Activated CD4-positive, alpha-beta T cell treated with anti-CD3 and anti-CD28 coated beads, Interleukin-2, amount 50 U/mL, for 48 hours (primary cell): ENCODE results near the gene LENEP.

Experiments
- DNase-seq, 2 experiments: peaks; one replicate each; pipeline ENCODE4 v3.0.0-alpha.2; 2020

Gene LENEP

DNA sequence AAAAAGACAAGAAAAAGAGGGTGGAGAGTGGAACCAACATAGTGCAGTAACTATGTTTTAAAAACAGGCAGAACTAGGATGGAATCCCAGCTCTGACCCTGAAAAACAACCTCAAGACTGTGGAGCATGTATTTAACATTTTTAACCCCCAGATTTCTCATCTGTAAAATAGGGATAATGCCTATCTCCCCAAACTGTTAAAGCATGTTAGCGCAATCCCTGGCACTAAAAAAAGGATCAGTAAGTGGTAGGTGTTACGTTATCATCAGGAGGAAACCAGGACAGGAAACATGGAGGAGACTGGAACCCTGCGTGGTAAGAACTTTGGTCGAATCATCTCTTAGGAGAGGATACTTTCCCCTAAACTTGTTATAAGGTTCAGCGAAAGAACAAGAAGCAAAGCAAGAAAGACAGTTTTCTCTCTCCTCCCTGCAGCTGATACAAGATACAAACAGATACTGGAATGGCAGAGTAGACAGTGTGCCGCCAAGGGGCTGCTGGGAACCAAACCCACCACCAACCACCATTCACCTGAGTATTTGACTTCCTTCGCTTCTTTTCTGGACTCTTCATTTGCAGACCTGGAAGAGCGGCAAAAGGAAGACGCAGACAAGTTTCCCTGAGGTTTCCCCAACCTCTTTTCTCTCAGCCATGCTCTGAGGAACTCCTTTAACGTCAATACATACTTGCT, 32.8 kb upstream of the LENEP start:
- no peak for DNase-seq

DNA sequence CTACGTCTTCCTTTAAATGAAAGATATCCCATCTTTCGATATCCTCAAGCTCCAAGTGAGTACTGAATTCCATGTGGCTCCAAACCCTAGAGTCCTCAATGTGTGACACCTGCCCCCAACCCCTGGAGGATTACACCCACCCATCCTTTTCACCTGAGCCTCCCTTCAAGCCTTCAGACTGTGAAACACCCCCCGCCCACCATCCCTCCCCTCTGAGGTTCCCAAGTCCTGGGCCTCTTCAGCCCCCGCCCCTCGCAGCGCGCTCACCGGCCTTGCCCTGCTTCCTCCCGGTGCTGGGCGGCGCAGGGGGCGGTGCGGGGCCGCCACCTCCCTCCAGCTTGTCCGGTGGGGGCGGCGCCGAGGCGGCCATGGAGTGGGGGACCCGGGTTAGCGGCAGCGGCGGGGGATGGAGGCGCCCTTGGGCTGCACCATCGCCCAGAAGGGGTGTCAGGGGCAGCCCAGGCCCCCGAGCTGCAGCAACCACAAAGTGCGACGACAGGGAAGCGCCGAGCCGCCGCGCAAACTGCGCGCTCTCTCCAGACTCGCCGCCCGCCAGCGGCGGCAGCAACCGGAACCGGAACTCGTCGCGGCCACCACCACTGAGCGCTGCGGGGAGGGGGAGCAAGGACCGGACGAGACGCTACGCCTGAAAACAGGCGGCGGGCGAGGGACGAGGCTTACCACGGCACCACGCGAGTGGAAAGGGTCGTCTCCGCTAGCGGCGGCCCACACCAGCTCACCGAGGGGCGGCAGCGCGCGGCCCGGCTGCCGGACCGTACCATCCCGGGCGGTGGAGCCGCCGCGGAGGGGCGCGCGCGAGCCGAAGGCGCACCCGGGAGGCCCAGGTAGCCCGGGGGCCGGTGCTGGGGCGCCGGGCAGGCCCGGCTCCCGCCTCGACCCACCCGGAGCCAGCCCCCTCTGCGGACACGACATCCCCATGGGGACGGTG, 31.9 kb upstream of the LENEP start, which contains the start of gene PYGO2:
TSS of gene PYGO2 (minus strand) at position 576 of the 949 bp plus-strand sequence. CDS start at position 370, 206 bp downstream.
- DNase-seq: peak; percentile 85 to 89

DNA sequence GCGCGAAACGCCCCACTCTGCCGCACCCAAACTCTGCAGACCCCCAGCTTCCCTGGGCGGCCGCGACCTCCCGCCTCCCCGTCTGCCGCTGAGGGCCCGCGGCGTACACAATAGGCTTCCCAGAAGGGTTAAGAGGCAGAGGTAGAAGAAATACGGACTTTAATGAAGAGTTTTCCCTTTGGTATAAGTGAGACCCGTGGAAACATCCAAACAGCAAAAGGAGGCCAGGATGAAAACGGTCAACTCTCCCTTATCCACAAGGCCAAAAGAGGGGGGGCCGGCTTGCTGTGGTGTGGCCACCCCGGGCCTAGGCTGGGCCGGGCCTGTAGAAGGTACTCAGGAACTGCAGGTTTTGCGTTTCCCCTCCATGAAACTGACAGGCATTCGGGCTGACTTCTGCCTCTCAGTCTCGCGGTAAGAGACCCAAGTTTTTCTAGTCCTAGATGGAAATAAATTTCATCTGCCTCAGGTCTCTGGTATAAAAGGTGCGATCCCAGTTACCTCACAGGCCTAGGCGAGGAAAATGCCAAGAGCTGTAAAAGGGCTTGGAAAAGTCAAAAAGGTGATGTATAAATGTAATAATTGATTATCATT, 31.1 kb upstream of the LENEP start:
- DNase-seq: peak in 1 of 2 experiments; percentile 35

DNA sequence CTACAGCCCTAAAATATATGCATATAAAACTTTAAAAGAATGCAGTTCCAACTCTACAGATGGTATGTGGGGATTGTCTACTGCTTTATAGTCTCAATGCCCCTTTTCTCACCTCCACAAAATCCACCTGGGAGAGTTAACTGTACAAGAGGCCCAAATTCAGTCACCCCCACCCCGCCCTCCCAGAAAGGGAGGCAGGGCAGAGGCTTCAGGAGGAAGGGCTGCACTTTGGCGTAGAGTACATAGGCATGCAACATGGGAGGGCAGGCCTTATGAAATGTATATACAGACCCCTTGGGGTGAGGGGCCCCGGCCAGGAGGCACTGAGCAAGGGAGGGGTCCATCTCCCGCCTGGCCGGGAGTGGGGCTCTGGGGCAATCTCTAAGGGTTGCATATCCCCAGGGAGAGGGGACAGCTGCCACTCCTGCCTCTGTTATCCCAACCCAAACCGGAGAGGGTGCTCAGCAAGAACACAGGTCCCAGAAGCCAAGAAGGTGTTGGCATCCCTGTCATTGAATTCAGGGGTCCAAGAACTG, 30.5 kb upstream of the LENEP start:
- no peak for DNase-seq

DNA sequence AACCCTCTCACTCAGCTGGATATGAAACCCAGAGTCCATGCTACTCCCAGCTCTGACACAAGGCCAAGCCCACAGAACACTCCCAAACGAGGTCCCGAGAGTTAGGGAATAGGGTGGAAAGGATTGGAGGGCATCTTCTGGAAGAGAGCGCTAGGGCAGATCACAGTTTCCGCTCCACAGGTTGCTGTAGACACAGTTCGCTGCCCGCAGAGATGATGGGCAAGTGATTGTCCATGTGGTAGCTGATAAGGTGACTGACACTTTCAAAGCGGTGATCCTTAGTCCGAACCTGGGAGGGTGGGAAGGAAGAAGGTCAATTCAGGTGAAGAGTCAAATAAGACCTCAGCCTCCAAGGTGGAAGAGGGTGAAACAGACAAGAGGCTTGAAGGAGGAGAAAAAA, 29.7 kb upstream of the LENEP start:
- no peak for DNase-seq

DNA sequence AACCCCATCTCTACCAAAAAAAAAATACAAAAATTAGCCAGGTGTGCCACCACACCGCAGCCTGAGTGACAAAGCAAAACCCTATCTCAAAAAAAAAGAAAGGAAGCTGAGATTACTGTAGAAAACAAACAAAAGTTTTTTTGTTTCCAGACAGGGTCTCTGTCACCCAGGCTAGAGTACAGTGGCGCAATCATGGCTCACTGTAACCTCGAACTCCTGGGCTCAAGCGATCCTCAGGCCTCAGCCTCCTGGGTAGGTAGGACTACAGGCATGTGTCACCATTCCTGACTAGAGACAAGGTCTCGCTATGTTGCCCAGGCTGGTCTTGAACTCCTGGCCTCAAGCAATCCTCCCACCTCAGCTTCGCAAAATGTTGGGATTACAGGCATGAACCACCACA, 29.0 kb upstream of the LENEP start:
- no peak for DNase-seq

DNA sequence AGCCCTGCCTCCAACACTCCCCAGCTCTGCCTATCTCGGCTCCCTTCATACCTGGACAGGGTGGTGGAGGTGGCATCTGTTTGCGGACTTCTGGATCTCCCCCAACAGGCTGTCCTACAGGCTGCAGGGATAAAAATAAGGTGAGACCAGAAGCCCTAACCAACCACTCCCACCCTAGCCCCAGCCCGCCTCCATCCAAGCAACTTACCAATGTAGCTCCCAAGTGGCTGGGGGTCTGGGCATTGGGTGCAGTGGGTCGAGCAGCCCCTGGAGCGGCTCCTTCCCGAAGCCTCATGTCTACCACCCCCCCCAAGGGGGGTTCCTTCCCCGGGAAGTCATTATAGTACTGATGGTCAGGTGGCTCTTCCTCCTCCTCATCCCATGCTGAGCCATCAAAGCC, 27.3 kb upstream of the LENEP start:
- DNase-seq: no peak

DNA sequence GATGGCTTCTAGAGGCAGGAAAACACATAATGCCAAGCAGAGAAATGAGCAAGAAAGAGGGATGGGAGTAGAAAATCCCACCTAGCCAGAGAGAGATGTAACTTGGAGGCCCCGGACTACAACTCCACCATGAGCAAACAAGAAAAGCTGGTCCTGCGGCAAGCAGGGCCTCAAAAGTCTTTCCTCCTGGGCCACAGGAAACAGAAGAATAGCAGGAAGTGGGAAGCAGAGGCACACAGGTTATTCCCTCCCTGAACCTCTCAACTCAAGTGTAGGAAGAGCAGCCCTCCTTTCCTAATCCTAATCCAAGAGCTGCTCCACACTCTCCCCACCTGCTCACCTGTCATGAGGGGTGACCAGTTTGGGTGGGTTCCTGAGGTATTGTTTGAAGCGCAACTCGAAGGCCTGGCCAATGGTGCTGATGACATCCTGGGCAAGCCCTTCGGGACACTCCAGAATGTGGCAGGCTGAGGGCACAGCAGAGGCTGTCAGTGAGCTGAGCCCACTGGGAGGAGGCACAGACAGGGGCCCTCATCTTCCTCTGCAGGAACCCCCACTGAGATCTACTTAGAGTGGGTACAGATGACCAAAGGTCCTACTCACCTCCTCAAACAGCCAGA, 25.9 kb upstream of the LENEP start:
- DNase-seq: no peak

DNA sequence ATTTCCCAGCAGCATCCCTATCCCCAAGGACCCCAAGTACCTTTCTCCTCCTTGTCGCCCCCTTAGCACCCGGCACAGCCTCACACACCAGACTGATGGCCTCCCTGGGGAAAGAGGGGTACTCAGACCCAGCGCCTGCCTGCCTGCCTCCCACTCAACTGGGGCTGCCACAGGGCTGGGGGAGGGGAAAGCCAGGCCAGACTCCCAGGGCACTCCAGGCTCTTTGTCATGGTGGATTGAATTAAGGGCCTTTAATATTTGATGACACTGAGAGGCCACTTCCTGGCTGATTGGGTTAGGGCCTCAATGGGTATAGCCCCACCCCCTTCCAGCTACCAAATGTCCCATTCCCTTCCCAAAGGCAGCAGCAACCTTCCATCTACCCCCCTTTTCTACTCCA, 24.7 kb upstream of the LENEP start:
- no peak for DNase-seq

DNA sequence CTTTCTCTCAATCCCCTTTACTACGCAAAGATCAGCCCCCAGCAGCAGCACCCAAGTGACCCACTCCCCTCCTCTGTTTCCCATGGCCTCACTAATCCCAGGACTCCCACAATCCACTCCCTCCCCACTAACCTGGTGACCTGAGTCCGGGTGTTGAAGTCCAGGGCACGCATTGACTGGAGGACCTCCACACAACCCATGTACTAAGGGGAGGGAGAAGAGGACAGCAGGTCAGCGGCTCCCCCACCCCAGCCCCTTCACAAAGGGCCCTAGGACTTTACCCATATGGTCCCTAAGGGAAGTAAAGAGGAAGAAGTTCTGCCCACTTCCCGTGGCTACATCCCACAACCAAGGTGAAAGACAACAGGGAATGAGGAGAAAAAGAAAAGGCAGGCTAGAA, 24.1 kb upstream of the LENEP start:
- no peak for DNase-seq

DNA sequence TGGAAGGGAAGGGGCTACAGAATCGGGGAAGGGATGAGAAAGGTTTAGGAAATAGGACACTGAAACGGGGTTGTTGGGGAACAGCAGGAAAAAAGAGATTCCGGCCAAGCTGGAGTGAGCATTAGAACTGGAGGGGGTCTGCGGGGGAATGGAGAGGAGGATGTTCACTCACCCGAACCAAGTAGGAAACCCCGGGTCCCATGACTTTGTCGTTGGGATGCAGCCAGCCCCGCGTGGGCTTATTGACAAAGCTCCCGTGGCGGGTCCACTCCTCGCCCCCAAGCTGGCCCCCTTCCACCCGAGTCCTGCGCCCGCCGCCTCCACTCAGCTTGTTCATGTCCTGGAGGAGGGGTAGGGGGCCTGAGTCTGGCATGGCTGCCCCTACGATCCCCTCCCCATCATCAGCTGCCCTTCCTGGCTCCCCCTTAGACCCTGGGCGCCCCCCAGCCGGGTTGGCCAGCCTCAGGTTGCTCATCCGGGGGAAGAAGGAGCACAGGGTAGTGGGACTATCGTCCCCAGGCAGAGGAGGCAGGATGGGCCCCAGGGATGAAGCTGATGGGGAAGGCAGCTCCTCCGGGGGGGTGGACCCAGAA, 23.4 kb upstream of the LENEP start:
- DNase-seq: no peak

DNA sequence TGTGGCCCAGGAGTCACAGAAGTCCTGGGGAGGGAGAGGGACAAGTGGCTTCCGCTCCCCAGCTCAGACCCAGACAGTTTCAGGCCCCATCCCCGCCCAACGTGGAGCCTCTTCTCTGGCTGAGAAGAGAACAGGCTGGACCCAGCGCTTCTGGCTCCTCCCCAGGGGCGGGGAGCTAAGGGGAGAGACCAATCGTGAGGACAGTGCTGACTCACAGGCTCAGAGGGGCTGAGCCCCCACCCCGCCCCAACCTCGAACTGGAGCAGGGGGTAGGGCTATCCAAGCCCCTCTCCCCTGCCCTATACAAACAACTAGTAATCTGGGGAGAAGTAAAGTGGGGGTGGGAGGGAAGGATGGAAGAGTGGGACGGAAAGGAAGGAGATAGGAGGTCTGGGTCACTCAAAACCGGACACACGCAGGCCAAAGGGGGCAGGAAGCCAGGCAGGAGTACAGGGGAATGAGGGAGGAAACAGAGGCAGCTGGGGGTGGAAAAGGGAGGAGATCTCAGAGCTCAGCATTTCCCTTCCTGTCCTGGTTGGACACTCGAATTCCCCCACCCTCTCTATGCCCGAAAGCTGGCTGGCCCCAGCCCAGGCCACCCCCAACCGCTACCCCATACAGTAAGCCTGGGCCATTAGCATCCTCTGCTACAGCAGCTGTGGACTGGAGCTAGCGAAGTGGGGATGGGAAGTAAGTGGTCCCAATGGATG, 22.6 kb upstream of the LENEP start, which contains the start of gene SHC1:
TSS of gene SHC1 (minus strand) at position 117 of the 710 bp plus-strand sequence. CDS start 221 bp downstream, outside the sequence.
- DNase-seq: peak; percentile 61 to 68

DNA sequence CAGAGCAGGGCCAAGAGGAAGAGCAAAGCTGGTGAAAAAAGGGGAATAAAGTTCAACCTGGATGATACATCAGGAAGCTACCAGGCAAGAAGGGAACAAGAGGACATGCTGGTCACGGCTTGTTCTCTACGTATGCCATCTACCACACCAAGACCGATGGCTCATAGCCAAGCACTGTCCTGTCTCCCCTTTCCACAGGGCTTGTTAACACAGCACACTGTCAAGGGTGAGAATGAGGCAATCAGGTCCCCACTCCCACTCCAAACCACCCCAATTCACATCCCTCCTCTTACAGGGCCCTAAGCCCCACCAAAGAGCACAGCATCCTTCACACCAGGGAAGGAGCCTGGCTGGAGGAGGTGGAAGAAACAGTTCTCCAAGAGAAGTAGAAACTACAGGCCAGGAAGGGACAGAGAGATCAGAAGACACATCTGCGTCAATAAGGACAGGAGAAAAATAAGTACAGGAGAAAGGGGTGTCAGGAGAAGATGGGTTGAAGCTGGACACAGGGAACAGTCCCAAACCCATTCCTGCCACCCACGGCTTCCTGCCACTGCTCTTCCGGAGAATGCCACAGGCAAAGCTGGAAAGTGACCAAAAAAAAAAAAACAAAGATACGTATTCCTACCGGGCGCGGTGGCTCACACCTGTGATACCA, 21.9 kb upstream of the LENEP start:
- no peak for DNase-seq

DNA sequence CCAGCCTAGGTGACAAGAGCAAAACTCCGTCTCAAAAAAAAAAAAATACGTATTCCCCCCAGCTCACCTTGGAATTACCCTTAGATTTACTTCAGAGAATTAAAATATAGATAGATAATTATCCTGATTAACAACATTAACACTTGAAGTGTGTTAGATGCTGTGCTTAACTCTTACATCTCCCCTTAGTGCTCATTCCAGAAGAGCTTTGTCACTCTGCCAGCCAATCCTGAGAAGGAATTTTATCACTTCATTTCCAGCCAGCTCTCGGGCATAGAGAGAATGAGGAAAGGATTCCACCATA, 21.2 kb upstream of the LENEP start:
- DNase-seq: no peak

DNA sequence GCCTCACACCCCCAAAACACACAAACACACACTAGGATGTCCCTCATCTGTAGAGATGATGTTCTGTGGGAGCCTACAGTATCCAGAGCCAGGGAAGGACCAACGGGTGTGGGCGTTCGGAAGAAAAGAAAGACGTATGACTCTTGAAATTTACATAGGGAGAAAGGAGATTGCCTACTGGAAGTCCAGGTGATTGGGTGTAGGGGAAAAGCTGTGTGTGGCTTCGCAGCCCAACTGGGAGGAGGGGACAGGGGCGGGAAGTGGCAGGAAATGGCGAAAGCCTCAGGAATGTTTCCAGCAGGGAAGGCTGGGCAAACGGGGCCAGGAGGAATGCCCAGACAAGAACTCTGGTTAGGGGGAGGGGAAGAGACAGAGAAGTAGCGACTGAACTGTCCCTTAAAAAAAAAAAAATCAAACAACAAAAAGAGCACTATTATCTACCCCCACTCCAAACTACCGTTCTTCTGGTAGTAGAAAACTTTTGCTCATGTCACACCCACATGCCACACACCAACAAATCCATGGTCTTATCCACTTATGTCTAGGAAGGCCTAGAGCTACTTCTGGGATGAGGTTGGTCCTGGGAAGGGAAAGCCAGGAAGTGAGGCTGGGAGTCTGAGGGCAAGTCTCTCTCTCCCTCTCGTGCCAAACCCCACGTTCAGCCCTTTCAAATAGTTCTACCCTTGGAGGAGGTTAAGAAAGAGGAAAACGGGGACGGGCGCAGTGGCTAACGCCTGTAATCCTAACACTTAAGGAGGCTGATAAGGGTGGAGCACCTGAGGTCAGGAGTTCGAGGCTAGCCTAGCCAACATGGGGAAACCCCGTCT, 20.7 kb upstream of the LENEP start:
- no peak for DNase-seq

DNA sequence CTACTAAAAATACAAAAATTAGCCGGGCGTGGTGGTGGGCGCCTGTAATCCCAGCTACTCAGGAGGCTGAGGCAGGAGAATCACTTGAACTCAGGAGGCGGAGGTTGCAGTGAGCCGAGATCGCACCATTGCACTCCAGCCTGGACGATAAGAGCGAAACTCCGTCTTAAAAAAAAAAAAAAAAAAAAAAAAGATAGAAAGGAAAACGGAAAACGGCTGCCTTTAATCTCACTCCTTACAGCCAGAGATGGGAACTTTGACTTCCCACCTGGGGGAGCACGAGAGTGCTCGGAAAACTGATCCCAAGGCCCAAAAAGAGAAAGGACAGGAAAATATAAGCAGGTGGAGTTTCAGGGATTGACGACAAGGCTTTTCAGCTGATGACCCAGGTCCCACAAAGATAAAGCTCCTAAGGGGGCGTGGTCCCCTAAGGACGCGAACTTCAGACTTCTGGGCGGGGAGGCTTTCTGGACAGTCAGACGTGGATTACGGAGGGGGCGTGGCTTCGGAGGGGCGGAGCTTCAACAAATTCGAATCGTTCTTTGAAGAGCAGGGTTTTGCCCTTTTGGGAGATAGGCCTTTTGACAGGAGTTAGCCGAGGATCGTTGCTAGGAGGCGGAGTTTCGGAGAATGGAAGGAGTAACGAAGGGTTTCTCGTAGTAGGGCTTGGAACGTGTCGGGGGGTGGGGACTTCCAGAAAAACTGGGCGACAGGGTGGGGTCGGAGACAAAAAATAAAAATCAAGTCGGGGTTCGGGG, 19.9 kb upstream of the LENEP start:
- DNase-seq: peak; percentile 99

DNA sequence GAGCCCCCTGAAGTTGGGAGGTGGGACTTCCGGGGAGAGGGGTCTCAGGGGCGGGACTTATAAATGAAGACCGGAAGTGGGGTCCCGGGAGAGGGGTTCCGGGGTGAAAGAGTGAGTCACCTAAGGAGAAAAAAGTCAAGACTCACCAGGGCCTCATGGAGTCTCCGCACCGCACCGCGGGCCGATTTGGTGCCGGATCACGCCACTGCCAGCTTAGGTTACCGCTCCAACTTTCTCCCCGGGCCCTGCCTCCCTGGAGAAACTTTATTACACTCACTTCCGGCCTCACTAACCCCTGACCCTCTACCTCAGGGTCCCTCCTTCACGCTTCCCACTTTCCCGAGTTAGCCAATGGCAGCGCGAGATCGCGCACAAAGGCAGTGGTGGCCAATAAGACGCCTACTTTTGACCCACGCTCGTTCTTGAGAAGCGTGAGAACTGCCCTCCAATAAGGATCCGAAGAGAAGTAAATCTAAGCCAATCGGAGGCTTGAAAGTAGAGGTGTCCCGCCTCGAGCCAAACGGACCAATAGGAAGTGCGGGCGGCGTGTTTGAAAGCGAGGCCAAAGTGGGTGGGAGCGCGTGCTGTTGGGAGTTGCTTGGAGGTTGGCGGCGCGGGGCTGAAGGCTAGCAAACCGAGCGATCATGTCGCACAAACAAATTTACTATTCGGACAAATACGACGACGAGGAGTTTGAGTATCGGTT, 19.1 kb upstream of the LENEP start, which contains the start of gene CKS1B:
TSS of gene CKS1B (plus strand) at position 580 of the 706 bp plus-strand sequence. CDS start at position 645, 65 bp downstream.
- peak; percentile 95 to 97 for DNase-seq

DNA sequence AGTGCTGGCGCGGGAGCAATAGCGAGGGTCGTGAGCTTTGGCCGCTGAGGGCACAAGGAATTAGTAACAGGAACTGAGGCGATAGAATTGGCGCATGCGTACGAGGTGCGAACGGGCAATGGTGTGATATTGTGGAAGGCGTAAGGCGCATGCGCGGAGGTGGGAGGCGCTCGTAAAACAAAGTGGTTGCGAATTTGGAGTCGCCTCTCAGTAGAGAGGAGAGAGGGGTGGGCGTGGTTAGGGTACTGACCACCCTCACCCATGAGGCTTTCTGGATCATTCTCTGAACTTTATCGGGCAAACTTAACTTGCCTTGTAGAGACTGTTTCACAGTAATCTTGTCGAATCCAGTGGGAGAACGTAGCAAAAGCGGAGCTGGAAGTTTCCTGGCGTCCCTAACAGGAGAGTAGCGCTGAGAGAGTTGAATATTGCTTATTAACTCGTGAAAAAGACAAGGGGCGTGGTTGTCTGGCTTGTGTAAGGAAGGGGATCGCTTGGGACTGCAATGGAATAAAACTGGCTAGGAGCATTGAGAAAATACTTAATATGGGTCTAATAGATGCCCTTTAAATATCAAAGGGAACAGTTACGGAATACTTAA, 18.5 kb upstream of the LENEP start:
- DNase-seq: peak; percentile 95 to 96
